GM23338 (cell line): ENCODE data around the gene SMTN. TPM values are rescaled to one million over a fixed set of nuclear protein-coding genes. Genes with fewer than 3 reads are reported as not detected.

ENCODE experiments used
- ATAC-seq: fragments of 200-7000 bp; cut with Tn5 transposase; 3 replicates; pipeline ENCODE4 v1.9.1; 2020
- DNase-seq: peaks from one replicate; pipeline ENCODE4 v3.0.0-alpha.2; 2015; ENCODE audit warnings: low spot score
- H2AFZ ChIP-seq: fragments of 200-600 bp; sonication (generic); 2 replicates; pipeline ENCODE4 v1.8.0; 2016; ENCODE audit warnings: antibody characterized with exemption, mild to moderate bottlenecking, moderate library complexity
- H3F3A ChIP-seq: fragments of 200-600 bp; sonication (generic); replicated peaks from 2 replicates; pipeline ENCODE4 v1.8.0; 2017; ENCODE audit warnings: antibody characterized with exemption, mixed run types, low read depth
- H3K27ac ChIP-seq: fragments of 200-600 bp; sonication (generic); 2 replicates; pipeline ENCODE4 v1.6.1; 2016; ENCODE audit warnings: low read depth
- H3K27me3 ChIP-seq: fragments of 200-600 bp; sonication (generic); 2 replicates; pipeline ENCODE4 v1.8.0; 2016; ENCODE audit warnings: mild to moderate bottlenecking, mixed run types, moderate library complexity; ENCODE audit not compliant: insufficient read depth
- H3K36me3 ChIP-seq: fragments of 200-600 bp; sonication (generic); 2 replicates; pipeline ENCODE4 v1.8.0; 2016; ENCODE audit warnings: mild to moderate bottlenecking; ENCODE audit not compliant: insufficient read depth
- H3K4me1 ChIP-seq: fragments of 200-600 bp; sonication (generic); 2 replicates; pipeline ENCODE4 v1.8.0; 2016; ENCODE audit warnings: mild to moderate bottlenecking, moderate library complexity; ENCODE audit not compliant: insufficient read depth
- H3K4me2 ChIP-seq: fragments of 200-600 bp; sonication (generic); 2 replicates; pipeline ENCODE4 v1.7.1; 2017; ENCODE audit warnings: mixed run types
- H3K4me3 ChIP-seq: fragments of 200-600 bp; sonication (generic); 2 replicates; pipeline ENCODE4 v1.6.1; 2016; ENCODE audit warnings: mixed run types
- H3K79me2 ChIP-seq: fragments of 200-600 bp; sonication (generic); replicated peaks from 2 replicates; pipeline ENCODE4 v1.8.0; 2017; ENCODE audit warnings: mild to moderate bottlenecking; ENCODE audit not compliant: insufficient read depth
- H3K9me2 ChIP-seq: fragments of 200-600 bp; sonication (generic); 2 replicates; pipeline ENCODE4 v1.8.0; 2017; ENCODE audit not compliant: insufficient read depth
- H4K20me1 ChIP-seq: fragments of 200-600 bp; sonication (generic); replicated peaks from 2 replicates; pipeline ENCODE4 v1.8.0; 2017; ENCODE audit warnings: mild to moderate bottlenecking; ENCODE audit not compliant: insufficient read depth
- H3K27ac Mint-ChIP-seq: 2 replicates; pipeline ENCODE4 v1.8.0; 2020; ENCODE audit warnings: inconsistent platforms, mild to moderate bottlenecking, moderate library complexity, mixed read lengths
- H3K27me3 Mint-ChIP-seq: 3 replicates; pipeline ENCODE4 v1.8.0; 2022; ENCODE audit warnings: low read depth, mild to moderate bottlenecking, moderate library complexity, mixed read lengths, inconsistent platforms; ENCODE audit not compliant: insufficient read depth, poor library complexity
- H3K36me3 Mint-ChIP-seq: 3 replicates; pipeline ENCODE4 v1.8.0; 2021; ENCODE audit warnings: low read depth, mild to moderate bottlenecking, inconsistent platforms, moderate library complexity, mixed read lengths
- H3K4me1 Mint-ChIP-seq: 3 replicates; pipeline ENCODE4 v1.8.0; 2020; ENCODE audit warnings: mild to moderate bottlenecking, inconsistent platforms, mixed read lengths
- H3K4me3 Mint-ChIP-seq: 3 replicates; pipeline ENCODE4 v1.8.0; 2021; ENCODE audit warnings: moderate library complexity, mild to moderate bottlenecking, inconsistent platforms, mixed read lengths
- H3K9me3 Mint-ChIP-seq: 3 replicates; pipeline ENCODE4 v1.8.0; 2020; ENCODE audit warnings: moderate library complexity, mild to moderate bottlenecking, inconsistent platforms, mixed read lengths
- EZH2 ChIP-seq: fragments of 200-600 bp; sonication (generic); IDR thresholded peaks from one replicate; pipeline ENCODE4 v1.8.0; 2017; ENCODE audit warnings: antibody characterized with exemption, mild to moderate bottlenecking, low read depth; ENCODE audit not compliant: unreplicated experiment
- EZH2phosphoT487 ChIP-seq: fragments of 200-600 bp; sonication (generic); IDR thresholded peaks from one replicate; pipeline ENCODE4 v1.8.1; 2018; ENCODE audit warnings: antibody characterized with exemption; ENCODE audit not compliant: unreplicated experiment
- JUNB ChIP-seq: IDR thresholded peaks from one replicate; pipeline ENCODE4 v1.6.1; 2016; ENCODE audit warnings: antibody characterized with exemption; ENCODE audit not compliant: unreplicated experiment
- POLR2AphosphoS5 ChIP-seq: IDR thresholded peaks from 2 replicates; pipeline ENCODE4 v1.6.1; 2016; ENCODE audit warnings: antibody characterized with exemption, low read depth
- STAT1 ChIP-seq: IDR thresholded peaks from one replicate; pipeline ENCODE4 v1.6.1; 2016; ENCODE audit warnings: antibody characterized with exemption; ENCODE audit not compliant: unreplicated experiment
- ZNF114 ChIP-seq: fragments of 250-450 bp; sonication (Bioruptor Pico); IDR thresholded peaks from 2 replicates; pipeline ENCODE4 v1.5.0; 2020; ENCODE audit warnings: mild to moderate bottlenecking, moderate library complexity
- ZNF331 ChIP-seq: fragments of 250-450 bp; sonication (Bioruptor Pico); IDR thresholded peaks from 2 replicates; pipeline ENCODE4 v1.5.0; 2020; ENCODE audit warnings: low read depth, mild to moderate bottlenecking, moderate library complexity
- polyA plus RNA-seq: library from polyadenylated mRNA; unstranded; fragments of >200 nt; fragmentation: Nextera tagmentation; extraction: Ambion mirVana; gene quantifications from 2 replicates; pipeline ENCODE4 v1.2.1, GENCODE V29; 2016
- total RNA-seq: library from RNA; depleted of rRNA; stranded (reverse); fragments of >200 nt; shearing (Covaris generic); gene quantifications from 2 replicates; pipeline ENCODE4 v1.2.3, GENCODE V29; 2014
- TF ChIP-seq, protein P1 (sequence below): fragments of 250-450 bp; sonication (Bioruptor Pico); IDR thresholded peaks from 2 replicates; pipeline ENCODE4 v1.5.0; 2020; ENCODE audit warnings: mild to moderate bottlenecking, moderate library complexity
- TF ChIP-seq, protein P2 (sequence below): IDR thresholded peaks from one replicate; pipeline ENCODE4 v1.6.1; 2018; ENCODE audit warnings: antibody characterized with exemption; ENCODE audit not compliant: unreplicated experiment
- TF ChIP-seq, protein P3 (sequence below), 2 experiments: fragments of 200-600 bp in 1 of 2; sonication (generic) in 1 of 2; conservative IDR thresholded peaks; 2 replicates each; pipeline versions ENCODE4 v1.5.1 to v1.6.1; 2016 to 2017; ENCODE audit warnings: antibody characterized with exemption in 2 of 2, low read depth in 2 of 2, mild to moderate bottlenecking in 2 of 2, moderate library complexity in 1 of 2
- TF ChIP-seq, protein P4 (sequence below): IDR thresholded peaks from 2 replicates; pipeline ENCODE4 v1.6.1; 2016; ENCODE audit warnings: antibody characterized with exemption

Gene SMTN
- total and polyA plus RNA-seq, 2 experiments from 2014 or later = 27.4 to 32.2 TPM

DNA sequence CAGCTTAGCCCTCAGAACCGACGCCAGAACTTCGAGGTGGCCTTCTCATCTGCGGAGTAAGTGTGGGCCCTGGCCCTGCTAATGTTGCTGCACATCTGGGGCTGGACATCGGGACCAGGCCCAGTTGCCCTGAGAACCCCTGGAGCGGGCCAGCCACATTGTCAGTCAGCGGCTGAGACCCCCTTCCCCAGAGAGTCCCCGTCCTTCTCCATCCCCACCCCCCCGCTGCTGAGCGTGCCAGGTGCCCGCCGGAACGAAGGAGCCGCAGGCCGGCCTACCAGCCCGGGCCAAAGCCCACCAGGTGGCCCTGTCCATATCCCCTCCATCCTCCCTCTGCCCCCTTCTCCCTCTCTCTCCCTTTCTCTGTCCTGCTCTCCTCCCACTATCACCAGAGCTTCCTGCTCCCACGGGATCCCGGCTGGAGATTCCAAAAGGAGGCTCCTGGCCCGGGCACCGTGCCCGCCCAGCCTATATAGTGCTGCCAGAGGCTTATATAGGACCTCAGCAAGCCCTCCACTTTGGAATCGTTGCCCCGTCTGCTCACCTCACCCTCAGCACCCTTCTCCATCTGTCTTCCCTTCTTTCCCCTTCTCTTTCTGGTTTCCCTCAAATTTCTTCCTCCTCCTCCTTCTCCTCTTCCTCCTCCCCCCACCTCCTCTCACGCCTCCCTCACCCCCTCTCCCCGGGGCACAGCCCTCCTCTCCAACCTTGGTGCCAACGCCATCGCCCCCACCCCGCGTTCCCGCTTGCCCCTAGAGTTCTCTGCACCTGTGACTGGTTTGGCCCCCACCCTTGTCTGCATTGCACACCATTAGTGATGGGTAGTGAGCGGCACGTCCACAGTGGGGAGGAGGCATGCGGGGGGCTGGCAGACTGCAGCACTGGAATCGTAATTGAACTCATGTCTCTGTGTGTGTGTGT lies 19.0 kb downstream of the SMTN start:
- H3K27ac Mint-ChIP-seq = no peak overlapping the region
- no peak overlapping the region for H3K4me3 Mint-ChIP-seq
- no peak for TF ChIP-seq STAT1
- TF ChIP-seq ZNF114 (CRISPR knock-in tag) = no peak
- TF ChIP-seq POLR2AphosphoS5 = no peak
- no peak for TF ChIP-seq ZNF331
- TF ChIP-seq, protein P1, sequence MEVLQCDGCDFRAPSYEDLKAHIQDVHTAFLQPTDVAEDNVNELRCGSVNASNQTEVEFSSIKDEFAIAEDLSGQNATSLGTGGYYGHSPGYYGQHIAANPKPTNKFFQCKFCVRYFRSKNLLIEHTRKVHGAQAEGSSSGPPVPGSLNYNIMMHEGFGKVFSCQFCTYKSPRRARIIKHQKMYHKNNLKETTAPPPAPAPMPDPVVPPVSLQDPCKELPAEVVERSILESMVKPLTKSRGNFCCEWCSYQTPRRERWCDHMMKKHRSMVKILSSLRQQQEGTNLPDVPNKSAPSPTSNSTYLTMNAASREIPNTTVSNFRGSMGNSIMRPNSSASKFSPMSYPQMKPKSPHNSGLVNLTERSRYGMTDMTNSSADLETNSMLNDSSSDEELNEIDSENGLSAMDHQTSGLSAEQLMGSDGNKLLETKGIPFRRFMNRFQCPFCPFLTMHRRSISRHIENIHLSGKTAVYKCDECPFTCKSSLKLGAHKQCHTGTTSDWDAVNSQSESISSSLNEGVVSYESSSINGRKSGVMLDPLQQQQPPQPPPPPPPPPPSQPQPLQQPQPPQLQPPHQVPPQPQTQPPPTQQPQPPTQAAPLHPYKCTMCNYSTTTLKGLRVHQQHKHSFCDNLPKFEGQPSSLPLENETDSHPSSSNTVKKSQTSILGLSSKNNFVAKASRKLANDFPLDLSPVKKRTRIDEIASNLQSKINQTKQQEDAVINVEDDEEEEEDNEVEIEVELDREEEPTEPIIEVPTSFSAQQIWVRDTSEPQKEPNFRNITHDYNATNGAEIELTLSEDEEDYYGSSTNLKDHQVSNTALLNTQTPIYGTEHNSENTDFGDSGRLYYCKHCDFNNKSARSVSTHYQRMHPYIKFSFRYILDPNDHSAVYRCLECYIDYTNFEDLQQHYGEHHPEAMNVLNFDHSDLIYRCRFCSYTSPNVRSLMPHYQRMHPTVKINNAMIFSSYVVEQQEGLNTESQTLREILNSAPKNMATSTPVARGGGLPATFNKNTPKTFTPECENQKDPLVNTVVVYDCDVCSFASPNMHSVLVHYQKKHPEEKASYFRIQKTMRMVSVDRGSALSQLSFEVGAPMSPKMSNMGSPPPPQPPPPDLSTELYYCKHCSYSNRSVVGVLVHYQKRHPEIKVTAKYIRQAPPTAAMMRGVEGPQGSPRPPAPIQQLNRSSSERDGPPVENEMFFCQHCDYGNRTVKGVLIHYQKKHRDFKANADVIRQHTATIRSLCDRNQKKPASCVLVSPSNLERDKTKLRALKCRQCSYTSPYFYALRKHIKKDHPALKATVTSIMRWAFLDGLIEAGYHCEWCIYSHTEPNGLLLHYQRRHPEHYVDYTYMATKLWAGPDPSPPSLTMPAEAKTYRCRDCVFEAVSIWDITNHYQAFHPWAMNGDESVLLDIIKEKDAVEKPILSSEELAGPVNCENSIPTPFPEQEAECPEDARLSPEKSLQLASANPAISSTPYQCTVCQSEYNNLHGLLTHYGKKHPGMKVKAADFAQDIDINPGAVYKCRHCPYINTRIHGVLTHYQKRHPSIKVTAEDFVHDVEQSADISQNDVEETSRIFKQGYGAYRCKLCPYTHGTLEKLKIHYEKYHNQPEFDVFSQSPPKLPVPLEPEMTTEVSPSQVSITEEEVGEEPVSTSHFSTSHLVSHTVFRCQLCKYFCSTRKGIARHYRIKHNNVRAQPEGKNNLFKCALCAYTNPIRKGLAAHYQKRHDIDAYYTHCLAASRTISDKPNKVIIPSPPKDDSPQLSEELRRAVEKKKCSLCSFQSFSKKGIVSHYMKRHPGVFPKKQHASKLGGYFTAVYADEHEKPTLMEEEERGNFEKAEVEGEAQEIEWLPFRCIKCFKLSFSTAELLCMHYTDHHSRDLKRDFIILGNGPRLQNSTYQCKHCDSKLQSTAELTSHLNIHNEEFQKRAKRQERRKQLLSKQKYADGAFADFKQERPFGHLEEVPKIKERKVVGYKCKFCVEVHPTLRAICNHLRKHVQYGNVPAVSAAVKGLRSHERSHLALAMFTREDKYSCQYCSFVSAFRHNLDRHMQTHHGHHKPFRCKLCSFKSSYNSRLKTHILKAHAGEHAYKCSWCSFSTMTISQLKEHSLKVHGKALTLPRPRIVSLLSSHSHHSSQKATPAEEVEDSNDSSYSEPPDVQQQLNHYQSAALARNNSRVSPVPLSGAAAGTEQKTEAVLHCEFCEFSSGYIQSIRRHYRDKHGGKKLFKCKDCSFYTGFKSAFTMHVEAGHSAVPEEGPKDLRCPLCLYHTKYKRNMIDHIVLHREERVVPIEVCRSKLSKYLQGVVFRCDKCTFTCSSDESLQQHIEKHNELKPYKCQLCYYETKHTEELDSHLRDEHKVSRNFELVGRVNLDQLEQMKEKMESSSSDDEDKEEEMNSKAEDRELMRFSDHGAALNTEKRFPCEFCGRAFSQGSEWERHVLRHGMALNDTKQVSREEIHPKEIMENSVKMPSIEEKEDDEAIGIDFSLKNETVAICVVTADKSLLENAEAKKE (CRISPR knock-in tag) = no peak
- TF ChIP-seq, protein P2, sequence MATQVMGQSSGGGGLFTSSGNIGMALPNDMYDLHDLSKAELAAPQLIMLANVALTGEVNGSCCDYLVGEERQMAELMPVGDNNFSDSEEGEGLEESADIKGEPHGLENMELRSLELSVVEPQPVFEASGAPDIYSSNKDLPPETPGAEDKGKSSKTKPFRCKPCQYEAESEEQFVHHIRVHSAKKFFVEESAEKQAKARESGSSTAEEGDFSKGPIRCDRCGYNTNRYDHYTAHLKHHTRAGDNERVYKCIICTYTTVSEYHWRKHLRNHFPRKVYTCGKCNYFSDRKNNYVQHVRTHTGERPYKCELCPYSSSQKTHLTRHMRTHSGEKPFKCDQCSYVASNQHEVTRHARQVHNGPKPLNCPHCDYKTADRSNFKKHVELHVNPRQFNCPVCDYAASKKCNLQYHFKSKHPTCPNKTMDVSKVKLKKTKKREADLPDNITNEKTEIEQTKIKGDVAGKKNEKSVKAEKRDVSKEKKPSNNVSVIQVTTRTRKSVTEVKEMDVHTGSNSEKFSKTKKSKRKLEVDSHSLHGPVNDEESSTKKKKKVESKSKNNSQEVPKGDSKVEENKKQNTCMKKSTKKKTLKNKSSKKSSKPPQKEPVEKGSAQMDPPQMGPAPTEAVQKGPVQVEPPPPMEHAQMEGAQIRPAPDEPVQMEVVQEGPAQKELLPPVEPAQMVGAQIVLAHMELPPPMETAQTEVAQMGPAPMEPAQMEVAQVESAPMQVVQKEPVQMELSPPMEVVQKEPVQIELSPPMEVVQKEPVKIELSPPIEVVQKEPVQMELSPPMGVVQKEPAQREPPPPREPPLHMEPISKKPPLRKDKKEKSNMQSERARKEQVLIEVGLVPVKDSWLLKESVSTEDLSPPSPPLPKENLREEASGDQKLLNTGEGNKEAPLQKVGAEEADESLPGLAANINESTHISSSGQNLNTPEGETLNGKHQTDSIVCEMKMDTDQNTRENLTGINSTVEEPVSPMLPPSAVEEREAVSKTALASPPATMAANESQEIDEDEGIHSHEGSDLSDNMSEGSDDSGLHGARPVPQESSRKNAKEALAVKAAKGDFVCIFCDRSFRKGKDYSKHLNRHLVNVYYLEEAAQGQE = no peak
- TF ChIP-seq, protein P3, sequence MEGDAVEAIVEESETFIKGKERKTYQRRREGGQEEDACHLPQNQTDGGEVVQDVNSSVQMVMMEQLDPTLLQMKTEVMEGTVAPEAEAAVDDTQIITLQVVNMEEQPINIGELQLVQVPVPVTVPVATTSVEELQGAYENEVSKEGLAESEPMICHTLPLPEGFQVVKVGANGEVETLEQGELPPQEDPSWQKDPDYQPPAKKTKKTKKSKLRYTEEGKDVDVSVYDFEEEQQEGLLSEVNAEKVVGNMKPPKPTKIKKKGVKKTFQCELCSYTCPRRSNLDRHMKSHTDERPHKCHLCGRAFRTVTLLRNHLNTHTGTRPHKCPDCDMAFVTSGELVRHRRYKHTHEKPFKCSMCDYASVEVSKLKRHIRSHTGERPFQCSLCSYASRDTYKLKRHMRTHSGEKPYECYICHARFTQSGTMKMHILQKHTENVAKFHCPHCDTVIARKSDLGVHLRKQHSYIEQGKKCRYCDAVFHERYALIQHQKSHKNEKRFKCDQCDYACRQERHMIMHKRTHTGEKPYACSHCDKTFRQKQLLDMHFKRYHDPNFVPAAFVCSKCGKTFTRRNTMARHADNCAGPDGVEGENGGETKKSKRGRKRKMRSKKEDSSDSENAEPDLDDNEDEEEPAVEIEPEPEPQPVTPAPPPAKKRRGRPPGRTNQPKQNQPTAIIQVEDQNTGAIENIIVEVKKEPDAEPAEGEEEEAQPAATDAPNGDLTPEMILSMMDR (conservative IDR thresholded peaks at IDR 0.05; ENCODE audit: low read depth in 2 of 2) = no peak
- TF ChIP-seq EZH2 = no peak
- TF ChIP-seq, protein P4, sequence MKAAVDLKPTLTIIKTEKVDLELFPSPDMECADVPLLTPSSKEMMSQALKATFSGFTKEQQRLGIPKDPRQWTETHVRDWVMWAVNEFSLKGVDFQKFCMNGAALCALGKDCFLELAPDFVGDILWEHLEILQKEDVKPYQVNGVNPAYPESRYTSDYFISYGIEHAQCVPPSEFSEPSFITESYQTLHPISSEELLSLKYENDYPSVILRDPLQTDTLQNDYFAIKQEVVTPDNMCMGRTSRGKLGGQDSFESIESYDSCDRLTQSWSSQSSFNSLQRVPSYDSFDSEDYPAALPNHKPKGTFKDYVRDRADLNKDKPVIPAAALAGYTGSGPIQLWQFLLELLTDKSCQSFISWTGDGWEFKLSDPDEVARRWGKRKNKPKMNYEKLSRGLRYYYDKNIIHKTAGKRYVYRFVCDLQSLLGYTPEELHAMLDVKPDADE = no peak
- TF ChIP-seq EZH2phosphoT487 = no peak
- TF ChIP-seq JUNB = no peak
- Histone ChIP-seq H3K4me2 (no peak overlapping the region), H2AFZ (no peak overlapping the region), H3K36me3 (no peaks in the 10 kb centered on the region), H3K4me1 (peaks cover 14% of the 10 kb centered on the region), H3K9me2 (no peaks in the 10 kb centered on the region), H3K79me2 (no peaks in the 10 kb centered on the region), H3K27me3 (peaks cover under 1% of the 10 kb centered on the region; the same call in 1 of the 2 replicates), H3K27ac (no peak overlapping the region), H4K20me1 (no peaks in the 10 kb centered on the region), H3F3A (0 out of 2 replicates have a peak, but pooled peaks cover 6% of the 10 kb centered on the region), H3K4me3 (no peak overlapping the region)
- H3K27me3 Mint-ChIP-seq = peaks cover 22% of the 10 kb centered on the region
- H3K4me1 Mint-ChIP-seq = peaks cover 14% of the 10 kb centered on the region; the same call in 2 of the 3 replicates
- DNase-seq (no peak), ATAC-seq (no peak)
- H3K9me3 Mint-ChIP-seq = no peaks in the 10 kb centered on the region
- no peaks in the 10 kb centered on the region; the same call in 2 of the 3 replicates for H3K36me3 Mint-ChIP-seq
